NCI-H146 treated with DMSO at 0.1 percent for 48 hours (cell line): ENCODE data around the gene ITGA11.

Experiments
- DNase-seq: peaks from one replicate; lab custom pipeline; 2025; ENCODE audit not compliant: unreplicated experiment; lab: John Stamatoyannopoulos, UW

ITGA11 gene

DNA sequence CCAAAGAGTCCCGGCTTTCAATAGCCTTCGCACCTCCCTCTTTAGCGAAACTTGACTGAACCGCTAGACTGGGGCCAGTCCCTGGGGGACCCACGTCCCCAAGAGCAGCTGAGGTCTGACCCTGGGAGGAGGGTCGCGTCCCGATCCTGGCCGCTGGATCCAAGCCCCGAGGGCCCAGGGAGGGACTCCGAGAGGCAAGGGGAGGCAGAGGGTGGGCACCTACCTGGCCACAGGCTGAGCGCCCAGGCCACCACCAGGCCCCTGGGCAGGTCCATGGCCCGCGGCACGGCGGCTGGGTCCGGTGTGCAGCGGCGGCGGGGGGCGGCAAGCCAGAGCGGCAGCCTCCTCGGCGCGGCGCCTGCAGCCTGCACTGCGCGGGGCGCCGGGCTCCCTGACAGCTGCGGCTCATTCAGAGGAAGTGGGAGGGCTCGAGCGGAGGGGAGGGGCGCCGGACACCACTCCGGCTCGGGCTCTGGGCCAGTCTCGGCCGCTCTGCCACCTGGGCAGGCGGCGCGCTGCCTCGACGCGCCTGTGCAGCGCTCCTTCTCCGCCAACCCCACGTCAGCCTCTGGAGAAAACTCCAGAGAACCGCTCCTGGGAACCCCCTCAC lies at the start of gene ITGA11:
TSS of gene ITGA11 (minus strand) at position 372 of the 610 bp plus-strand sequence. CDS start at position 275, 97 bp downstream.
- DNase-seq: peak; percentile 17

DNA sequence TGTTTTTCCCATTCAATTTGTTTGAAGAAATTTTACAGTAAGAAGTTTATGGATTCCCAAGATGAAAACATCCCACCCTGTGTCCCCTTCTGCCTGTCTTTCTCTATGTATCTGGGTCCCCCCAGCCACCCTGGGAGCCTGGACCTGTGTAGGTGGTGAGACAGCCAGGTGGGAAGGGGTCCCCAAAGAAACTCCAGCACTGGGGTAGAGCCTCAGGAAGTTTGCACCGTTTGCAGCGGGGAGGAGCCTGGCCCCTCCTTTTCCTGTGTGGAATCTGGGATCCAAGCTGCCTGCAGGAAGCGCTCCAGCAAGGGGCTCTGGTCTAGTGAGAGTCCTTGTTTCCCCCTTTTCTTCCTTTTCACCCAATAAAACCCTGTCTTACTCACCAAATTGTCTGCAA lies 49.4 kb upstream of the ITGA11 start:
- no peak for DNase-seq

DNA sequence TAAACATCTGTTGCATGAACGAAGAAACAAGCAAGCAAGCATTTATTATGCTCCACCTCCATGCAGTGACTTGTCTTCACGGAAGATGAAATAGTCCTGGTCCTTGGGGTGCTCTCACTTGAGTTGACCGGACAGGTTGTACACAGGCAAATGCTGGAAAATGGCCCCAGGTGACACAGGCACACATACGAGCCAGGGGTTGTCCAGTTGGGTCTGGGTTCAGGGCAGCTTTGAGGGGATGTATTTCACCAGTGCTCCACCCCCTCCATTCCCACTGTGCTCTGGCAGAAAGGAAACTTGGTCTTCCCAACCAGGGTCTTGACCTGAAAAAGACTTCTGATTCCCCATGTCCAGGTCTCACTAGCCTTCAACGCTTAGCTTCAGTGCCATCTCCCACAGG lies 48.3 kb upstream of the ITGA11 start:
- no peak for DNase-seq

DNA sequence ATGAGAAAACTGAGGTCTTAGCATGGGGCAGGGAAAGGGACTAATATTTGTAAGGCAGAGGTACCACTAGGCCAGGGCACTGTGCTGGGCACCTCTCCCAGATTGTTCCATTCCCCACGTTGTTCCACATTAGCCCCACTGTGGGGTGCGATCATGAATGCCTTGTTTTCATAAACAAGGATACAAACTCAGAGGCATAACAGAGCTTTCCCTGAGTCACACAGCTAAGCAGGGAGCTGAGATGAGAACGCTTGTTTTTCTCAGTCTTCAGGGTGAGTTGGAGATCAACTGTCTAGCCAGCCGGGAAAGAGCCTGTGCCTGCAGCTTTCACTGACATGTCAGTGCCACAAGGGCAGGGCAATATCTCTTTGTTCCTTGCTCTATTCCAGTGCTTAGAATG lies 47.9 kb upstream of the ITGA11 start:
- DNase-seq: no peak

GRCh38 chr15:68479406-68479805 lies 47.4 kb upstream of the ITGA11 start:
- no peak for DNase-seq

DNA sequence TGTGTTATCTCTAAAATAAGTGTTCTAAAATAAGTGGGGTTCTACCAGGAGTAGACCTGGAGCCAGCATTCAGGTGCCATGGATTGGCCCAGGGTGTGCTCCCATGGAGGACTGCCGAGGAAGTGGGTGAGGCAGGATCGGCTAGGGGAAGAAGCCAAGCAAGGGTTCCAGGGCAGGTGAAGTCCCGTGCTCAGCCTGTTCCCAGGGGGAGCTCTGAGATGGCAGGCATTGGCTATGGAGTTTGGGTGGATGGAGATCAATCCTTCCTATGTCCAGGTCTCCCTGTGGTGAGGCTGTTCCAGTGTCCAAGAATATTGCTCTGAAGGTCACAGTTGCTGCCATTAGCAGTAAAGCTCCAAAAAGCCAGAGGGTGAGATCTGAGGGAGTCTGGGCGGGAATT lies 46.9 kb upstream of the ITGA11 start:
- DNase-seq: no peak

GRCh38 chr15:68475449-68475848 lies 43.5 kb upstream of the ITGA11 start:
- DNase-seq: no peak

DNA sequence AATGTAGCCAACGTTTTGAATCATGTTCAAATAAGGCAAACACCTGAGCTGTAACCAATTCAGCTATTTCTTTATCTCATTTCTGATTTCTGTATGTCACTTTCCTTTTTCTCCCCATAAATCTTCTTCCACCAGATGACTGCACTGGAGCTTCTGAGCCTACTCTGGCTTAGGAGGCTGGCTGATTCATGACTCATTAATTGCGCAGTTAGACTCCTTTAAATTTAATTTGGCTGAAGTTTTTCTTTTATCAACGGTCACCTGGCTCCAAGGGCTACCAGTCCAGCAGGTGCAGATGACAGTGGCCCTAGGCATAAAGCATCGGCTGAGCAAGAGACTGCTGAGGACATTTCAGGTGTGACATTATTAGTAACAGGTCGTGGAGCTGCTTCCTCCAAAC lies 39.6 kb upstream of the ITGA11 start:
- DNase-seq: peak; percentile 81

DNA sequence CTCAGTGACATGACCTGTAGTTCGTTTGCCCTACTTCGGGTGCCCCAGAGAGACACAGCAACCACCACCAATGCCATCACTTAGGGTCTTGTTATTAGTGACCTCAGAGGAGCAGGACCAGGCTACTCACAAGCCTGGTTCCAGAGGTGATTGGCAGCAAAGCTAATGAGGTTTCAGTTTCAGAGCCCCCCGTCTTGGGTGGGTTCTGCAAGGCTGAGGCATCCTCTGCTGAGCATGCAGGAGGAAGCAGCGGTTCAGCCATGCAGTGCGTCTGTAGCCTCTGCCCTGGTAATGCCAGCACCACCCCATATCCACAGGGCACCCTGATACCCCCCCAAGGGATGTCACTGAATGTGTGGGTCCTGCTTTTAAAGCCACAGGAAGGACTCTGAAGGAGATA lies 39.0 kb upstream of the ITGA11 start:
- DNase-seq: no peak

DNA sequence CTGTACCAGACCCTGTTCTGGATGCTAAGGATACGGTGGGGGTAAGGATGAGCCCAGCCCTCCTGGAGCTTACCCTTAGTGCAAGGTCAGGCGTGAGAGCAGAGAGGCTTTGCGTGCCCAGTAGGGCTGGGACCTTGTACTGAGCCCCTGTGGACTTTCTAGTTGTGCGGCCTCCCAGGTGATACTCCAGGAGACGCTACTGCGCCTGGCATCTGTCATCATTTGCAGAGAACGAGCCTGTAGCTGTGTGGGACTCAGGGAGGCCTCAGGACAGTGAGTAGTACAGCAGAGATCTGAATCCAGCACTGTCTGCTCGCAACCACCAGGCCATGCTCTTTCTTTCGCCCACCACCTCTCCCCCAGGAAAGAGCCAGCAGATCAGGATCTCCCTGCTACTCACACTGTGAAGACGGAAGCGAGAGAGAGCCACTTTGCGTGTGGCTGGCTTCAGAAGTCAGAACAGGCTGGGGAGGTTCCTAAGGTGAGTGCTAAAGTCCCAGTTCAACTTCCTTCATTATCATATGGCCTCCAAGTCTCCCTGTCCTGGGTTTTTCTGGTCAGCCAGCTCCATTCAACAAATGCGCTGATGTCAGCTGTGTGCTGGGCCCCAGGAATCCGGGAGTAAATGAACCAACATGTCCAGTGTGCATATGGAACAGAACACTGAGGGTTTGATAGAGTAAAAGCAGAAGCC lies 38.2 kb upstream of the ITGA11 start:
- DNase-seq: no peak

GRCh38 chr15:68469162-68470048 lies 37.4 kb upstream of the ITGA11 start:
- DNase-seq: no peak

- DNase-seq: no peak
Observed at GRCh38 chr15:68466876-68467275, 34.9 kb upstream of the ITGA11 start.

GRCh38 chr15:68465861-68466560 lies 34.0 kb upstream of the ITGA11 start:
- DNase-seq: no peak

GRCh38 chr15:68464448-68465090 lies 32.6 kb upstream of the ITGA11 start:
- no peak for DNase-seq

- DNase-seq: no peak
Observed at GRCh38 chr15:68463996-68464395, 32.0 kb upstream of the ITGA11 start.

- no peak for DNase-seq
Observed at GRCh38 chr15:68463444-68463843, 31.5 kb upstream of the ITGA11 start.

- DNase-seq: no peak
Observed at GRCh38 chr15:68460166-68460565, 28.2 kb upstream of the ITGA11 start.

DNA sequence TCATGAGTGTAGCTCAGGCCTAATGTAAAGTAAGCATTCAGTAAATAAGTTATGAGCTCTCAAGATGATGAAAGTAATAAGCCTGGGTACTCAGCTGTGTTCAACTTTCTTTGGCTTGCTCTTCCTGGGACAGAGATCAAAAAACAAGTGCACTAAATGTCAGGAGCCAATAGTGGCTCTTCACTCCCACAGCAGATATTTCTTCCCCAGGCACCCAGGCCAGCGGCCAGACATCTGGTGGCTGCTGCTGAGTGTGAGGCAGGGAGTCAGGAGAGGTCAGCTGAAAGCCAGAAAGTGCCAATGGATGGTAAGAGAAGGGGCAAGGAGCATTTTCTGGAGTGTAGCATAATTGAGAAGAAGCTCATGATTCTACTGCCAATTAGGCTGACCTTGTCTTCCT lies 18.2 kb upstream of the ITGA11 start:
- DNase-seq: no peak

DNA sequence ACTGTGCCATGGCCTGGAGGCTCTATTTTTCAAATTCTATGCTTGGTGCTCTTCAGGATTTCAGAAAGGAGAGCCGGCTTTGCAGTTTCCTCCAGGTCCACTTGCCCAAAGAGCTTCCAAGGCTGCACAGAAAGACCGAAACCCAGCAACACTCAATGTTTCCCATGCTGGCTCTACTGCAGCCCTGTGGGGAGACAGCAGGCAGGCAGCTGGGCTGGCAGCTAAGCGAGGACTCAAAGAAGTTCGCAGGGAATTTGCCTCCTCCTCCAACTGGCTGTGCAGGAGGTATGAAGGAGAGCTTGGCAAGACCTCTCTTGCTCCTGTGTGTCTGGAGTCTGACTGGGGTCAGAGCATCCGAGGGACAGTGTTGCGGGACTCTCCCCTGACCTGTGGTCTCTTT lies 17.4 kb upstream of the ITGA11 start:
- DNase-seq: no peak

DNA sequence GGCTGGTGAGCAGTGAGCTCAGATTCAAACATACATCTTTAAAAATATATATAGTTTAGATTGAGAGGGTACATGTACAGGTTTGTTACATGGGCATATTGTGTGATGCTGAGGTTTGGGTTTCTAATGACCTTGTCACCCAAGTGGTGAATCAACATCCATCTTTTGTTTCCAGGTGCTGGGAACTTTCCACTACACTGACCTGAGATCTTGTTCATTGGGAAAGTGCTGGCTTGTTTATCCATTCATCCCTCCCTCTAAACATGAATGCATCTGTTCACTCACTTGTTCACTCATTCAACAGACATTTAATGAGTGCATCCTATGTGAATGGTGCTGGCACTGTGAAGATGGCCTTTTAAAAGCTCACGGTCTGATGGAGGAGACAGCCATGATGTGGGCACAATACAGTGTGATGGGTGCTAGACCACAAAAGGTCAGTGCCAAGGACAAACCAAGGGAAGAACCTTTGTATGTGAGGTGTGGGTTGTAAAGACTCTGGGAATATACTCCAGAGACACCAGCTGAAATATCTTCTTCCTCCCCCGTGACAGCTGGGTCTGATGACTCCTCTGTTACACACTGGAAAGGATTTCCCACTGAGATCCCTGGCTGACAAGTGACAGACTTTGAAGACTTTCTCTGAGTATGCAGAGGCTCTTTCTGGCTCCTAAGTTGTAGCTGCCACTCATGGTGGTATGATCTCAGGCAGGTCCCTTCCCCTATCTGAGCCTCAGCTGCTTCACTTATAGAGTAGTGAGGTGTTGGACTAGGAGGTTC lies 16.2 kb upstream of the ITGA11 start:
- DNase-seq: no peak
